Neural progenitor cell (in vitro differentiated cells): Measurements from ENCODE around the gene NPRL2. TPM values are rescaled to one million over a fixed set of nuclear protein-coding genes. Genes with fewer than 3 reads are reported as not detected.

Experiments
- DNase-seq: peaks from one replicate; pipeline ENCODE4 v3.0.0-alpha.2; 2016; ENCODE audit warnings: low spot score
- H2AFZ ChIP-seq: fragments of 200-600 bp; sonication (generic); replicated peaks from 2 replicates; pipeline ENCODE4 v1.6.1; 2016; ENCODE audit warnings: antibody characterized with exemption
- H3F3A ChIP-seq: fragments of 200-600 bp; sonication (generic); 2 replicates; pipeline ENCODE4 v1.6.1; 2016; ENCODE audit warnings: antibody characterized with exemption, low read depth
- H3K27ac ChIP-seq: fragments of 200-600 bp; sonication (generic); 2 replicates; pipeline ENCODE4 v1.5.1; 2016; ENCODE audit warnings: mild to moderate bottlenecking
- H3K27me3 ChIP-seq: fragments of 200-600 bp; sonication (generic); 2 replicates; pipeline ENCODE4 v1.6.1; 2016; ENCODE audit warnings: mild to moderate bottlenecking, moderate library complexity
- H3K36me3 ChIP-seq: fragments of 200-600 bp; sonication (generic); 2 replicates; pipeline ENCODE4 v1.5.1; 2016
- H3K4me1 ChIP-seq: fragments of 200-600 bp; sonication (generic); 2 replicates; pipeline ENCODE4 v1.6.1; 2016; ENCODE audit warnings: mixed run types
- H3K4me2 ChIP-seq: fragments of 200-600 bp; sonication (generic); 2 replicates; pipeline ENCODE4 v1.6.1; 2016
- H3K4me3 ChIP-seq: fragments of 200-600 bp; sonication (generic); 2 replicates; pipeline ENCODE4 v1.5.1; 2016
- H3K79me2 ChIP-seq: fragments of 200-600 bp; sonication (generic); 2 replicates; pipeline ENCODE4 v1.6.1; 2016; ENCODE audit warnings: low read depth
- H3K9ac ChIP-seq: fragments of 200-600 bp; sonication (generic); 2 replicates; pipeline ENCODE4 v1.6.1; 2016
- H3K9me3 ChIP-seq: fragments of 200-600 bp; sonication (generic); 2 replicates; pipeline ENCODE4 v1.5.1; 2016; ENCODE audit warnings: low read depth
- H4K20me1 ChIP-seq: fragments of 200-600 bp; sonication (generic); 2 replicates; pipeline ENCODE4 v1.6.1; 2016; ENCODE audit warnings: low read depth
- H3K27ac Mint-ChIP-seq: 3 replicates; pipeline ENCODE4 v1.8.0; 2021; ENCODE audit warnings: mixed read lengths
- H3K27me3 Mint-ChIP-seq: 2 replicates; pipeline ENCODE4 v1.8.0; 2022; ENCODE audit warnings: low read depth, mild to moderate bottlenecking, inconsistent platforms, moderate library complexity, mixed read lengths; ENCODE audit not compliant: insufficient read depth
- H3K36me3 Mint-ChIP-seq: 3 replicates; pipeline ENCODE4 v1.8.0; 2021; ENCODE audit warnings: mixed read lengths
- H3K4me1 Mint-ChIP-seq: 3 replicates; pipeline ENCODE4 v1.8.0; 2021; ENCODE audit warnings: mixed read lengths
- H3K4me3 Mint-ChIP-seq: 3 replicates; pipeline ENCODE4 v1.8.0; 2021; ENCODE audit warnings: mild to moderate bottlenecking, moderate library complexity, mixed read lengths
- H3K9me3 Mint-ChIP-seq: 3 replicates; pipeline ENCODE4 v1.8.0; 2020; ENCODE audit warnings: mixed read lengths
- CTCF ChIP-seq: fragments of 200-600 bp; sonication (generic); IDR thresholded peaks from 2 replicates; pipeline ENCODE4 v1.5.1; 2017; ENCODE audit warnings: antibody characterized with exemption, mild to moderate bottlenecking
- EZH2 ChIP-seq: fragments of 200-600 bp; sonication (generic); IDR thresholded peaks from 2 replicates; pipeline ENCODE4 v1.6.1; 2017; ENCODE audit warnings: antibody characterized with exemption, mild to moderate bottlenecking, moderate library complexity
- EZH2phosphoT487 ChIP-seq: fragments of 200-600 bp; sonication (generic); IDR thresholded peaks from 2 replicates; pipeline ENCODE4 v1.6.1; 2017; ENCODE audit warnings: antibody characterized with exemption
- total RNA-seq: library from RNA; depleted of rRNA; stranded (reverse); fragments of >200 nt; gene quantifications from 2 replicates; pipeline ENCODE4 v1.2.3, GENCODE V29; 2015; ENCODE audit warnings: low replicate concordance

The NPRL2 gene
- total RNA-seq, 1 donor from 2014 or later = 15.5 TPM

- no peaks in the 10 kb centered on the region for H3K79me2 ChIP-seq
- DNase-seq = no peak
- H3K27ac ChIP-seq = no peak overlapping the region
- H3K9me3 ChIP-seq = no peaks in the 10 kb centered on the region
- no peak overlapping the region for H3K27ac Mint-ChIP-seq
- H3K36me3 ChIP-seq = no peaks in the 10 kb centered on the region
- H2AFZ ChIP-seq = no peak overlapping the region
- no peak overlapping the region for H3K4me2 ChIP-seq
- H3K4me3 ChIP-seq = no peak overlapping the region
- no peak overlapping the region for H3K9ac ChIP-seq
- no peaks in the 10 kb centered on the region for H3K36me3 Mint-ChIP-seq
- peaks cover 7% of the 10 kb centered on the region for H3K27me3 Mint-ChIP-seq
- TF ChIP-seq EZH2 = no peak
- no peak for TF ChIP-seq EZH2phosphoT487
- no peak for TF ChIP-seq CTCF
- H3K27me3 ChIP-seq = no peaks in the 10 kb centered on the region
- H4K20me1 ChIP-seq = no peaks in the 10 kb centered on the region
- H3K4me3 Mint-ChIP-seq = no peak overlapping the region
- H3K4me1 ChIP-seq = peaks cover 9% of the 10 kb centered on the region
- no peaks in the 10 kb centered on the region for H3F3A ChIP-seq
- peaks cover 16% of the 10 kb centered on the region for H3K4me1 Mint-ChIP-seq
- H3K9me3 Mint-ChIP-seq = no peaks in the 10 kb centered on the region
These were observed 35.2 kb upstream of the NPRL2 start for GRCh38 chr3:50385754-50386153.

GRCh38 chr3:50383750-50384149 lies 33.2 kb upstream of the NPRL2 start:
- H3K4me3 ChIP-seq = no peak overlapping the region
- TF ChIP-seq EZH2phosphoT487 = no peak
- no peak for TF ChIP-seq CTCF
- TF ChIP-seq EZH2 = no peak
- H3K27ac ChIP-seq = no peak overlapping the region
- Mint-ChIP-seq H3K4me1 (peaks cover 20% of the 10 kb centered on the region), H3K9me3 (no peaks in the 10 kb centered on the region), H3K27ac (peak overlapping the region; percentile 72), H3K36me3 (no peaks in the 10 kb centered on the region), H3K27me3 (peaks cover 5% of the 10 kb centered on the region), H3K4me3 (no peak overlapping the region)
- no peaks in the 10 kb centered on the region for H4K20me1 ChIP-seq
- no peak overlapping the region for H3K4me2 ChIP-seq
- H3K9ac ChIP-seq = no peak overlapping the region
- H3K36me3 ChIP-seq = no peaks in the 10 kb centered on the region
- no peaks in the 10 kb centered on the region for H3K79me2 ChIP-seq
- H3K27me3 ChIP-seq = no peaks in the 10 kb centered on the region
- H2AFZ ChIP-seq = no peak overlapping the region
- no peaks in the 10 kb centered on the region for H3K9me3 ChIP-seq
- H3K4me1 ChIP-seq = peaks cover 9% of the 10 kb centered on the region
- DNase-seq = no peak
- no peaks in the 10 kb centered on the region for H3F3A ChIP-seq

DNA sequence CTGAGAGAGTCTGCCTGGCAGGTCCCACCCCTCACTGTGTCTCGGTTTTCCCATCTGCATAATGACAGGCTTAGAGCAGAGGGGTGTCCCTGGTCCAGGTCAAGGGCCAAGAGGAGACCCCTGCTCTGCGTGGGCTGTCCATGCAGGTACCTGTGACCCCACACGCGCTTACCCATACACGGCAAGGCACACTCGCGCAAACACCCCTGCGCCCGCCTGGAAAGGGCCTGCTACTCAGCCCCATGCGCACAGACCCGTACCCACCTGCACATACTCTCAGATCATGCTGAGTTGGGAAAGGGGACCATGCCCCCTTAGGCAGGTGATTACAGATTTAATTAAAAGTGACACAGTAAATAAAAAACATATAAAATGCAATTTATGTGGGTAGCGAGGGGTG lies 32.1 kb upstream of the NPRL2 start:
- Histone ChIP-seq H3K9me3 (no peaks in the 10 kb centered on the region), H3K4me3 (no peak overlapping the region), H4K20me1 (no peaks in the 10 kb centered on the region), H3K36me3 (no peaks in the 10 kb centered on the region), H3F3A (no peaks in the 10 kb centered on the region), H3K79me2 (no peaks in the 10 kb centered on the region), H3K27me3 (no peaks in the 10 kb centered on the region), H3K4me1 (peaks cover 6% of the 10 kb centered on the region), H3K27ac (no peak overlapping the region), H2AFZ (no peak overlapping the region), H3K4me2 (peak overlapping the region; percentile 27), H3K9ac (no peak overlapping the region)
- no peak overlapping the region for H3K4me3 Mint-ChIP-seq
- DNase-seq = no peak
- peak overlapping the region; percentile 93 for H3K27ac Mint-ChIP-seq
- H3K4me1 Mint-ChIP-seq = peaks cover 20% of the 10 kb centered on the region
- peaks cover 7% of the 10 kb centered on the region for H3K27me3 Mint-ChIP-seq
- TF ChIP-seq CTCF (no peak), EZH2 (no peak), EZH2phosphoT487 (no peak)
- H3K36me3 Mint-ChIP-seq = no peaks in the 10 kb centered on the region
- no peaks in the 10 kb centered on the region for H3K9me3 Mint-ChIP-seq
